Measurements from ENCODE around the gene ACADS.

Gene ACADS

DNA sequence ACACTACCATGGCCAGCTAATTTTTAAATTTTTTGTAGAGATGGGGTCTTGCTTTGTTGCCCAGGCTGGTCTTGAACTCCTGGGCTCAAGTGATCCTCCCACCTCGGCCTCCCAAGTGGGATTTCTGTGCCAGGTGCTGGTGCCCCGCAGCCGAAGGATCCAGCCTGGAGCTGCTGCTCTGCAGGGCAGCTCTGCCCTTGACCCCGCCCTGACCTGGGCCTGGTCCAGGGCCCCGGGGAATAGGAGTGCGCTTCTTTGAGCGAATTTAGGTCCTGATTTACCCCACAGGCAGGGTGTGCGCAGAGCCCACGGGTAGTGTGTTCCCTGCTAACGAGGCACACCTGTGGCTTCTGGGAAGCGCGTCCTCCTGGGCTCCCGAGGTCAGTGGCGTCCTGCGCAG, 15.2 kb downstream of the ACADS start:
- H3K4me3 ChIP-seq (ENCODE audit: low read depth, low read length): no peak overlapping the region
- DNase-seq (ENCODE audit: low read depth): no peak
- TF ChIP-seq, protein P1, sequence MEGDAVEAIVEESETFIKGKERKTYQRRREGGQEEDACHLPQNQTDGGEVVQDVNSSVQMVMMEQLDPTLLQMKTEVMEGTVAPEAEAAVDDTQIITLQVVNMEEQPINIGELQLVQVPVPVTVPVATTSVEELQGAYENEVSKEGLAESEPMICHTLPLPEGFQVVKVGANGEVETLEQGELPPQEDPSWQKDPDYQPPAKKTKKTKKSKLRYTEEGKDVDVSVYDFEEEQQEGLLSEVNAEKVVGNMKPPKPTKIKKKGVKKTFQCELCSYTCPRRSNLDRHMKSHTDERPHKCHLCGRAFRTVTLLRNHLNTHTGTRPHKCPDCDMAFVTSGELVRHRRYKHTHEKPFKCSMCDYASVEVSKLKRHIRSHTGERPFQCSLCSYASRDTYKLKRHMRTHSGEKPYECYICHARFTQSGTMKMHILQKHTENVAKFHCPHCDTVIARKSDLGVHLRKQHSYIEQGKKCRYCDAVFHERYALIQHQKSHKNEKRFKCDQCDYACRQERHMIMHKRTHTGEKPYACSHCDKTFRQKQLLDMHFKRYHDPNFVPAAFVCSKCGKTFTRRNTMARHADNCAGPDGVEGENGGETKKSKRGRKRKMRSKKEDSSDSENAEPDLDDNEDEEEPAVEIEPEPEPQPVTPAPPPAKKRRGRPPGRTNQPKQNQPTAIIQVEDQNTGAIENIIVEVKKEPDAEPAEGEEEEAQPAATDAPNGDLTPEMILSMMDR (IDR thresholded peaks at IDR 0.05; ENCODE audit: low read depth, low read length, missing control alignments): no peak

DNA sequence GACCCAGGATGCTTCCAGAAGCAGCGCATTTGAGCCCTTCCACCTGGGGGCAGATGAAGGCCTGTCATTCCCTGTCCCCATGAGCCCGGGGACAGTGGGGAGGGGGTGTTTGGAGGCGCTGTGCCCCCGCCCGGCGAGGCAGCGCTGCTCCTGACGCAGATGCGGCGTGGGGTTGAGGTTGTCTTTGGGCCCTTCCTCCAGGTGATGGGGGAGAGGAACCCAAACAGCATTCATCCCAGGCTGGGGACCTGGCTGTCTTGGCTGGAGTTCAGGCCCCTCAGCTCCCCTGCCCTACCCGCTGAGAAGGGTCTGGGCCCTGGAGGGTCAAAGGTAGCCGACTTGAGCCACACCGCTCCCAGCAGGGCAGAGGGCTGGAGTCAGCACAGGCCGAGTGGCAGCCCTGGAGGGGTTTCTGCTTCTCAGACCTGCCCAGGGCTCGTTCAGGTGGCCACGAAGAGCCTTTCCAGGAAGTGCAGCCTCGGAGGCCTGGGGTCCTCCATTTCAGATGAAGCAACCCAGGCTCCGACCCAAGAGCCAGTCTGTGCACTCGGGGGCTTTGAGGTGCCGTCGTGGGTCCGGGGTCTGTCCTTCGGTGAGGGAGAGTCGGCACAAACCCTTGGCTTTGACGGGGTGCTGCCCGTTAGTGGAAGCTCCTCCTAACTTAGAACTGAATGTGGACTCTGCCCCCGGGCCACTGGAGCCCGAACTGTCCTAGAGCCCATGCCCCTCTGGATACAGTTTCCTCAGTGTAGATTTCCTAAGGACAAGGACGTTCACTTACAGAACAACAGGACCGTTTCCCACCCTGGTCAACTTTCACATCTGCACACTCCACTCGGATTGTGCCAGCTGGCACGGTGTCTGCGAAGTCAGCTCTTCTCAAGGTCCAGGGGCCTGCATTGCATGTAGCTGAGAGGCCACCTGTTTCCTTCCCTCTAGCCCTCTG, 16.1 kb downstream of the ACADS start:
- DNase-seq (ENCODE audit: low read depth): no peak
- H3K4me3 ChIP-seq (ENCODE audit: low read depth, low read length): no peak overlapping the region
- TF ChIP-seq, protein P1 (IDR thresholded peaks at IDR 0.05; ENCODE audit: low read depth, low read length, missing control alignments): no peak

DNA sequence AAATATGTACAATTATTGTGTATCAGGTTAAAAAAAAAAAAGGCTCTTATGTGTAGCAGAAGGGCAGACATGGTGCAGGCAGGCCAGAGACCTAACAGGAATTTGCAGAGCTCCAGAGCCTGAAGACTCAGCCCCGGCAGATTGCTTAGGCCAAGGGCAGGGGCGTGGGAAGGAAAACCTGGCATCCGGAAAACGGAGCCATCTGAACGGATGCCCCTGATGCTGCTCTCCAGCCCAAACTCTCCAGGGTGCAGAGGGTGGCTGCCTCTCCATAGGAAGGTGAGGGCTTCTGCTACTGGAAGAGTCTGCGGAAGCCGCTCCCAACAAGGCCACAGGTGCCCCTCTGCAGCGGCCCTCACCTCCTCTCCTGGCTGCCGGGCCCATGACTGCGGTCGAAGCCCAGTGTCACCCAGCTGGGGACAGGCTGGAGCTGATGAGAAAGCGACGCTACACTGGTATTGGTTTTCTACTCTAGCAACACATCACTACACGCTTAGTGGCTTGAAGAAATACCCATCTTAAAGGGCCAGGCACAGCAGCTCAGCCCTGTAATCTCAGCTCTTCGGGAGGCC, 19.4 kb downstream of the ACADS start:
- no peak for DNase-seq (ENCODE audit: low read depth)
- no peak overlapping the region for H3K4me3 ChIP-seq (ENCODE audit: low read depth, low read length)
- TF ChIP-seq, protein P1 (IDR thresholded peaks at IDR 0.05; ENCODE audit: low read depth, low read length, missing control alignments): no peak

DNA sequence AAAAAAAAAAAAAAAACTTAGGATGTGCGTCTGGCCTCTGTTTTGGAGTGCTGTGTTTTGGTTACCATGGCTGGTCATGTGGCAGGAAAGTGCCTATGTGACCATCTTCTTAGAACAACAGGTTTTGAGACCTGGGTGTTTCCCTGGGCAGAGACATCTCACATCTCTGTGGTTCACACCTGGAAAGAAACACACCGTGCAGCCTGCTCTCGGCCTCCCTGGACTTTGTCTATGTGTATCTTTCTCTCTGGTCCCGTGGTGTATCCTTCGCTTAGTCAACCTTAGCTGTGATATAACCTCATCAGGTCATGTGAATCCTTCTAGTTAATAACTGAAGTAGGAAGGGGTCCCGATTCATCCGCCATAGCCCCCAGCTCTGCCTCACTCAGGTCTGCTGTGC, 22.6 kb downstream of the ACADS start:
- H3K4me3 ChIP-seq (ENCODE audit: low read depth, low read length): no peak overlapping the region
- no peak for DNase-seq (ENCODE audit: low read depth)
- TF ChIP-seq, protein P1 (IDR thresholded peaks at IDR 0.05; ENCODE audit: low read depth, low read length, missing control alignments): no peak

DNA sequence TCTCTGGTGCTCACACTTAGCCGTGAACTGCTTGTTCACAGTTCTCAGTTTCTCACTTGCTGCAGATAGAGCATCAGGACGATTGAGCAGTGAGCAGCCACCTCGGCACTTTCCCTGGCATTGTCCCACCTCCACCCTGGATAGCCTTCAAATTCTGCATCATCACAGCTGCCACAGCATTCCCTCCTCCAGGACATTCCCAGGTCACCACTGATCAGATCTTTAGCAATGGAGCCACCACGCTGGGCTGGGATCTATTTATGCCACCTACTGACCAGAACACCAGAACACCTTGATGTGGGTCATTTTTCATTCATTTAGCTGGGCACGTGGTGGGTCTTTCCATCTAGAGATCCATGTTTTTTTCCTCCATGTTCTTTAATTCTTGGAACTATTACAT, 23.6 kb downstream of the ACADS start:
- TF ChIP-seq, protein P1 (IDR thresholded peaks at IDR 0.05; ENCODE audit: low read depth, low read length, missing control alignments): no peak
- DNase-seq (ENCODE audit: low read depth): no peak
- H3K4me3 ChIP-seq (ENCODE audit: low read depth, low read length): no peak overlapping the region

DNA sequence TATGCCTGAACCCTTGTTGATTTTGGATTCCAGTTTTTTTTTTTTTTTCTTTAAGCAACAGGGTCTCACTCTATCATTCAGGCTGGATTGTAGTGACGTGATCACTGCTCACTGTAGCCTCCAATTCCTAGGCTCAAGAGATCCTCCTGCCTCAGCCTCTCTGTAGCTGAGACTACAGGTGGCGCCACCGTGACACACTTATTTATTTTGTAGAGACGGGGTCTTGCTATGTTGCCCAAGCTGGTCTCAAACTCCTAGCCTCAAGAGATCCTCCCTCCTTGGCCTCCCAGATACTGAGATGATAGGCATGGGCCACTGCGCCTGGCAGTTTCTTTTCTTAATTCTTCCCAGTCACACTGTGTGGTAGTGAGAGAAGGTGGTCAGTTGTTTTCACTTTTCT, 25.2 kb downstream of the ACADS start:
- no peak for DNase-seq (ENCODE audit: low read depth)
- TF ChIP-seq, protein P1 (IDR thresholded peaks at IDR 0.05; ENCODE audit: low read depth, low read length, missing control alignments): no peak

More for the DNA sequence above, 25.2 kb downstream of the ACADS start:
- no peak overlapping the region for H3K4me3 ChIP-seq (ENCODE audit: low read depth, low read length)
